Measurements from ENCODE around the gene TAAR6. TPM values are rescaled to one million over a fixed set of nuclear protein-coding genes. Genes with fewer than 3 reads are reported as not detected.

TAAR6 gene
- total and polyA plus RNA-seq, 10 of the 15 experiments (the other 5 are each of a cell fraction or from before 2014, with no cell fraction given) = not detected

DNA sequence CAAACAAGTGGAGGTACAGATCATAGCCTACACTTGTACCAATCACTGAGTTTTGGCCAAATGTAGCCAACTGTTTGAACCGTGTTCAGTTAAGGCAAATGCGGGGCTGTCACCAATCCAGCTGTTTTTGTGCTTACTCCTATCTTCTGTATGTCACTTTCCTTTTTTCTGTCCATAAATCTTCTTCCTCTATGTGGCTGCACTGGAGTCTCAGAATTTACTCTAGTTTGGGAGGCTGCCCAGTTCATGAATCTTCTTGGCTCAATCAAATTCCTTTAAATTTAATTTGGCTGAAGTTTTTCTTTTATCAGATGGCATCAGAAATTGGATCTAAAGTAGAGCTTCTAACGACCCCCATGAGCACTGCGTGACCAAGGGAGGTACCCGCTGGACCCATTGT is 45.5 kb upstream of the TAAR6 start:
- ChIA-PET CTCF (interaction anchor here (0.9 to 1.9 kb wide), 3 partner anchors 11 to 245 kb away, joined by 3 to 6 read pairs (median 5); no protein-coding TSS in a partner anchor), RAD21 (ENCODE audit: unreplicated experiment) (interaction anchor here (1.4 kb wide), 1 partner anchor 145 kb away, joined by 3 read pairs; no protein-coding TSS in a partner anchor), SMC1A (ENCODE audit: uncharacterized antibody, unreplicated experiment) (interaction anchor here (1.0 to 2.0 kb wide), 4 partner anchors 12 to 274 kb away, joined by 3 to 6 read pairs (median 5); partner anchors contain the start of genes SLC18B1 and STX7), POLR2A (interaction anchor here (0.6 to 1.1 kb wide), 2 partner anchors 216 to 229 kb away, joined by 8 read pairs; no protein-coding TSS in a partner anchor)
- Histone ChIP-seq H3K4me2 (ENCODE audit: control insufficient read depth, insufficient read depth) (no peak overlapping the region), H3K9ac (ENCODE audit: control insufficient read depth, insufficient read depth, low read length) (no peak overlapping the region), H3K27ac (ENCODE audit: control insufficient read depth, insufficient read depth) (no peak overlapping the region), H3K27me3 (replicated peaks in 1 of 2; ENCODE audit: control insufficient read depth in 2 of 2, insufficient read depth in 2 of 2, low read length in 1 of 2) (no peaks in the 10 kb centered on the region; a peak in 1 of 4 replicates), H3K4me1 (ENCODE audit: control insufficient read depth, insufficient read depth, low read length) (no peaks in the 10 kb centered on the region), H4K20me1 (ENCODE audit: control insufficient read depth, insufficient read depth) (no peaks in the 10 kb centered on the region), H3K79me2 (ENCODE audit: control insufficient read depth, insufficient read depth, low read length) (no peaks in the 10 kb centered on the region), H3K9me3 (replicated peaks; ENCODE audit: control insufficient read depth, insufficient read depth, low read length) (no peaks in the 10 kb centered on the region), H2AFZ (ENCODE audit: control insufficient read depth, low read depth, low read length) (no peak overlapping the region), H3K36me3 (ENCODE audit: control insufficient read depth in 2 of 2, insufficient read depth in 2 of 2, low read length in 1 of 2) (no peaks in the 10 kb centered on the region), H3K4me3 (no peak overlapping the region)
- no peak for ATAC-seq
- no peak for FAIRE-seq
- in situ Hi-C loops (cut with MboI) = loop anchor here (10.0 kb wide), 1 partner anchor 270 kb away; the partner anchor contains the start of gene SLC18B1
- no peak for DNase-seq (ENCODE audit: low read depth, low spot score)
- WGBS (ENCODE audit: insufficient coverage, insufficient replicate concordance, low lambda C conversion rate, missing lambda C conversion rate) = 80% methylated on average over 5 of the region's 5 CpGs
- TF ChIP-seq BMI1 (IDR thresholded peaks at IDR 0.05; ENCODE audit: borderline replicate concordance) (no peak), ZNF622 (IDR thresholded peaks at IDR 0.05) (no peak), TCF7 (IDR thresholded peaks at IDR 0.05; ENCODE audit: borderline replicate concordance) (no peak), POLR2AphosphoS2 (IDR thresholded peaks at IDR 0.05; ENCODE audit: low read depth, low read length) (no peak), EZH2 (IDR thresholded peaks at IDR 0.05; ENCODE audit: borderline replicate concordance, control insufficient read depth, low read depth, low read length) (no peak), GATAD2B (conservative IDR thresholded peaks at IDR 0.05; ENCODE audit: low read depth) (no peak), MLLT1 (IDR thresholded peaks at IDR 0.05) (no peak), RUNX3 (IDR thresholded peaks at IDR 0.05; ENCODE audit: low read length) (no peak)
- TF ChIP-seq, protein P1, sequence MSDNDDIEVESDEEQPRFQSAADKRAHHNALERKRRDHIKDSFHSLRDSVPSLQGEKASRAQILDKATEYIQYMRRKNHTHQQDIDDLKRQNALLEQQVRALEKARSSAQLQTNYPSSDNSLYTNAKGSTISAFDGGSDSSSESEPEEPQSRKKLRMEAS (IDR thresholded peaks at IDR 0.05; ENCODE audit: low read depth, low read length) = no peak
- BruUV-seq (replicated peaks) = no TSS peak
- intact Hi-C loops (cut with micrococcal nuclease; ENCODE audit: unreplicated experiment) = loop anchor here (5.0 kb wide), 1 partner anchor 123 kb away; no protein-coding TSS in a partner anchor

All from GM12878 (cell line).